ENCODE results near the gene VAPA. TPM values are rescaled to one million over a fixed set of nuclear protein-coding genes. Genes with fewer than 3 reads are reported as not detected.

The VAPA gene
- polyA plus RNA-seq, 3 donors = 106 to 393 (median 334) TPM

GRCh38 chr18:9934274-9934673 lies 20.5 kb downstream of the VAPA start:
- peak overlapping the region in 1 of 7 donors; percentile 61 for H3K27ac Mint-ChIP-seq
- H3K4me3 Mint-ChIP-seq = no peak overlapping the region
- H3K79me2 ChIP-seq (ENCODE audit: insufficient read depth, low read length) = peaks cover 86% of the 10 kb centered on the region

GRCh38 chr18:9941103-9941502 lies 27.3 kb downstream of the VAPA start:
- Mint-ChIP-seq H3K27me3 (ENCODE audit: low read depth in 3 of 3) (no peaks in the 10 kb centered on the region), H3K36me3 (peaks cover 63 to 92% of the 10 kb centered on the region in 2 donors), H3K4me1 (no peaks in the 10 kb centered on the region), H3K9me3 (no peaks in the 10 kb centered on the region), H3K27ac (no peak overlapping the region), H3K4me3 (no peak overlapping the region)
- no peaks in the 10 kb centered on the region for H3K4me1 ChIP-seq (ENCODE audit: control insufficient read depth in 1 of 2, insufficient read depth in 2 of 2, low read length in 2 of 2)
- peaks cover 88% of the 10 kb centered on the region for H4K20me1 ChIP-seq (ENCODE audit: insufficient read depth, low read length)
- no peak for TF ChIP-seq CTCF (IDR thresholded peaks at IDR 0.05)
- H3K79me2 ChIP-seq (ENCODE audit: insufficient read depth, low read length) = peaks cover 64% of the 10 kb centered on the region
- no peak overlapping the region for H3K4me3 ChIP-seq (replicated peaks in 1 of 3; ENCODE audit: low read depth in 2 of 3, low read length in 3 of 3)
- H3K27ac ChIP-seq (ENCODE audit: low read depth in 1 of 2, low read length in 2 of 2) = no peak overlapping the region
- peaks cover 77 to 97% of the 10 kb centered on the region in 2 donors for H3K36me3 ChIP-seq (replicated peaks in 1 of 2; ENCODE audit: control insufficient read depth in 1 of 2, insufficient read depth in 2 of 2, low read length in 2 of 2)
- H2AFZ ChIP-seq (ENCODE audit: insufficient read depth, low read depth, low read length, poor library complexity, severe bottlenecking) = no peak overlapping the region
- intact Hi-C loops (cut with micrococcal nuclease) = loop anchor here (10.0 kb wide), 2 partner anchors 326 to 366 kb away; partner anchors contain the start of gene PPP4R1 (in 2 of the 2)
- H3K27me3 ChIP-seq (ENCODE audit: control insufficient read depth in 2 of 2, insufficient read depth in 2 of 2, low read length in 2 of 2) = no peaks in the 10 kb centered on the region
- DNase-seq = no peak
- H3K9me3 ChIP-seq (replicated peaks in 1 of 2; ENCODE audit: control insufficient read depth in 1 of 2, insufficient read depth in 1 of 2, low read length in 2 of 2) = no peaks in the 10 kb centered on the region
- no peak overlapping the region for H3K4me2 ChIP-seq (replicated peaks; ENCODE audit: extremely low read depth, low read length, poor library complexity, severe bottlenecking)
- H3K9ac ChIP-seq (ENCODE audit: insufficient read depth, low read length, poor library complexity, severe bottlenecking) = no peak overlapping the region

More at GRCh38 chr18:9934274-9934673, 20.5 kb downstream of the VAPA start:
- H3K4me1 Mint-ChIP-seq = peaks cover 8% of the 10 kb centered on the region
- no peaks in the 10 kb centered on the region for H3K9me3 ChIP-seq (replicated peaks in 1 of 2; ENCODE audit: control insufficient read depth in 1 of 2, insufficient read depth in 1 of 2, low read length in 2 of 2)
- no peak overlapping the region for H3K9ac ChIP-seq (ENCODE audit: insufficient read depth, low read length, poor library complexity, severe bottlenecking)
- peaks cover 93% of the 10 kb centered on the region for H4K20me1 ChIP-seq (ENCODE audit: insufficient read depth, low read length)
- no peak for DNase-seq
- intact Hi-C loops (cut with micrococcal nuclease) = no loop called here
- no peak overlapping the region for H2AFZ ChIP-seq (ENCODE audit: insufficient read depth, low read depth, low read length, poor library complexity, severe bottlenecking)
- no peak for TF ChIP-seq CTCF (IDR thresholded peaks at IDR 0.05)
- H3K4me2 ChIP-seq (replicated peaks; ENCODE audit: extremely low read depth, low read length, poor library complexity, severe bottlenecking) = no peak overlapping the region
- no peak overlapping the region for H3K4me3 ChIP-seq (replicated peaks in 1 of 3; ENCODE audit: low read depth in 2 of 3, low read length in 3 of 3)
- H3K9me3 Mint-ChIP-seq = peaks cover 0 to 2% (median 0%) of the 10 kb centered on the region in 7 donors
- no peak overlapping the region for H3K27ac ChIP-seq (ENCODE audit: low read depth in 1 of 2, low read length in 2 of 2)
- peaks cover 0 to 12% of the 10 kb centered on the region in 2 donors for H3K4me1 ChIP-seq (ENCODE audit: control insufficient read depth in 1 of 2, insufficient read depth in 2 of 2, low read length in 2 of 2)
- no CpG with 5 or more reads among the region's 3 CpGs for WGBS (ENCODE audit: insufficient coverage)
- peaks cover 41 to 69% of the 10 kb centered on the region in 2 donors for H3K36me3 Mint-ChIP-seq
- H3K36me3 ChIP-seq (replicated peaks in 1 of 2; ENCODE audit: control insufficient read depth in 1 of 2, insufficient read depth in 2 of 2, low read length in 2 of 2) = peaks cover 52 to 70% of the 10 kb centered on the region in 2 donors
- peaks cover 0 to 2% (median 0%) of the 10 kb centered on the region in 3 donors for H3K27me3 Mint-ChIP-seq (ENCODE audit: low read depth in 3 of 3)
- no peaks in the 10 kb centered on the region for H3K27me3 ChIP-seq (ENCODE audit: control insufficient read depth in 2 of 2, insufficient read depth in 2 of 2, low read length in 2 of 2)

All from CD14-positive monocyte (primary cell).